Body of pancreas (tissue), 4 donors: Measurements from ENCODE around the gene CEP83.

ENCODE experiments used
- CTCF ChIP-seq, 7 experiments: fragments of 450-650 bp in 4 of 7; fragments of 200-600 bp in 3 of 7; sonication (generic) in 3 of 7; IDR thresholded peaks; one replicate each; pipeline ENCODE4 v1.5.1; 2016 to 2019; ENCODE audit warnings: antibody characterized with exemption in 7 of 7
- POLR2A ChIP-seq, 3 donors: fragments of 450-650 bp; IDR thresholded peaks; one replicate each; pipeline ENCODE4 v1.6.1; 2016; ENCODE audit warnings: antibody characterized with exemption in 3 of 3, mild to moderate bottlenecking in 2 of 3

- TF ChIP-seq CTCF (IDR thresholded peaks at IDR 0.05) (no peak), POLR2A (IDR thresholded peaks at IDR 0.05) (no peak)
Observed at GRCh38 chr12:94384030-94384429, 75.6 kb downstream of the CEP83 start.
